ENCODE data around the gene LRRK1. TPM values are rescaled to one million over a fixed set of nuclear protein-coding genes. Genes with fewer than 3 reads are reported as not detected.

LRRK1 gene
- total RNA-seq, 1 donor from 2014 or later = 4.8 TPM

- no peak for DNase-seq (ENCODE audit: low read depth in 2 of 2)
These were observed 13.7 kb downstream of the LRRK1 start for GRCh38 chr15:100932676-100933348.

- no peak for DNase-seq (ENCODE audit: low read depth in 2 of 2)
These were observed 15.0 kb downstream of the LRRK1 start for GRCh38 chr15:100934166-100934565.

- DNase-seq (ENCODE audit: low read depth in 2 of 2) = peak in 1 of 2 donors; percentile 21
These were observed 15.6 kb downstream of the LRRK1 start for GRCh38 chr15:100934726-100935125.

GRCh38 chr15:100937171-100937570 lies 18.0 kb downstream of the LRRK1 start:
- DNase-seq (ENCODE audit: low read depth in 2 of 2) = no peak

- DNase-seq (ENCODE audit: low read depth in 2 of 2) = no peak
These were observed 20.6 kb downstream of the LRRK1 start for GRCh38 chr15:100939791-100940190.

GRCh38 chr15:100940767-100941379 lies 21.7 kb downstream of the LRRK1 start:
- DNase-seq (ENCODE audit: low read depth in 2 of 2) = no peak

GRCh38 chr15:100941536-100941935 lies 22.4 kb downstream of the LRRK1 start:
- no peak for DNase-seq (ENCODE audit: low read depth in 2 of 2)

- DNase-seq (ENCODE audit: low read depth in 2 of 2) = no peak
These were observed 23.7 kb downstream of the LRRK1 start for GRCh38 chr15:100942656-100943425.

- DNase-seq (ENCODE audit: low read depth in 2 of 2) = no peak
These were observed 25.2 kb downstream of the LRRK1 start for GRCh38 chr15:100944244-100944895.

GRCh38 chr15:100944986-100945385 lies 25.8 kb downstream of the LRRK1 start:
- DNase-seq (ENCODE audit: low read depth in 2 of 2) = no peak

GRCh38 chr15:100947760-100948429 lies 28.7 kb downstream of the LRRK1 start:
- DNase-seq (ENCODE audit: low read depth in 2 of 2) = peak in 1 of 2 donors; percentile 39

GRCh38 chr15:100948430-100948762 lies 29.2 kb downstream of the LRRK1 start:
- DNase-seq (ENCODE audit: low read depth in 2 of 2) = no peak

- DNase-seq (ENCODE audit: low read depth in 2 of 2) = no peak
These were observed 30.5 kb downstream of the LRRK1 start for GRCh38 chr15:100949691-100950090.

GRCh38 chr15:100951965-100952364 lies 32.8 kb downstream of the LRRK1 start:
- no peak for DNase-seq (ENCODE audit: low read depth in 2 of 2)

GRCh38 chr15:100952566-100952965 lies 33.4 kb downstream of the LRRK1 start:
- DNase-seq (ENCODE audit: low read depth in 2 of 2) = no peak

- peak in 1 of 2 donors; percentile 59 for DNase-seq (ENCODE audit: low read depth in 2 of 2)
These were observed 39.3 kb downstream of the LRRK1 start for GRCh38 chr15:100958326-100959065.

GRCh38 chr15:100959066-100960050 lies 40.2 kb downstream of the LRRK1 start:
- peak in 1 of 2 donors; percentile 75 for DNase-seq (ENCODE audit: low read depth in 2 of 2)

GRCh38 chr15:100966997-100967396 lies 47.8 kb downstream of the LRRK1 start:
- no peak for DNase-seq (ENCODE audit: low read depth in 2 of 2)

All from lung microvascular endothelial cell (primary cell).